ENCODE results near the gene AXIN1.

GRCh38 chr16:290015-290680 is 62.4 kb downstream of the AXIN1 start:
- TF ChIP-seq CTCF (IDR thresholded peaks at IDR 0.05), result no peak
- no peak for TF ChIP-seq POLR2A (IDR thresholded peaks at IDR 0.05)
